Activated CD4-positive, CD25-positive, alpha-beta regulatory T cell treated with anti-CD3 and anti-CD28 coated beads, Interleukin-2, amount 50 U/mL, for 16 hours (primary cell): Measurements from ENCODE around the gene MATCAP1.

Source experiments
- DNase-seq: peaks from one replicate; pipeline ENCODE4 v3.0.0-alpha.2; 2020; ENCODE audit warnings: low read depth, low spot score

The MATCAP1 gene

GRCh38 chr16:67208154-67208896 lies 24.6 kb upstream of the MATCAP1 start:
- no peak for DNase-seq

DNA sequence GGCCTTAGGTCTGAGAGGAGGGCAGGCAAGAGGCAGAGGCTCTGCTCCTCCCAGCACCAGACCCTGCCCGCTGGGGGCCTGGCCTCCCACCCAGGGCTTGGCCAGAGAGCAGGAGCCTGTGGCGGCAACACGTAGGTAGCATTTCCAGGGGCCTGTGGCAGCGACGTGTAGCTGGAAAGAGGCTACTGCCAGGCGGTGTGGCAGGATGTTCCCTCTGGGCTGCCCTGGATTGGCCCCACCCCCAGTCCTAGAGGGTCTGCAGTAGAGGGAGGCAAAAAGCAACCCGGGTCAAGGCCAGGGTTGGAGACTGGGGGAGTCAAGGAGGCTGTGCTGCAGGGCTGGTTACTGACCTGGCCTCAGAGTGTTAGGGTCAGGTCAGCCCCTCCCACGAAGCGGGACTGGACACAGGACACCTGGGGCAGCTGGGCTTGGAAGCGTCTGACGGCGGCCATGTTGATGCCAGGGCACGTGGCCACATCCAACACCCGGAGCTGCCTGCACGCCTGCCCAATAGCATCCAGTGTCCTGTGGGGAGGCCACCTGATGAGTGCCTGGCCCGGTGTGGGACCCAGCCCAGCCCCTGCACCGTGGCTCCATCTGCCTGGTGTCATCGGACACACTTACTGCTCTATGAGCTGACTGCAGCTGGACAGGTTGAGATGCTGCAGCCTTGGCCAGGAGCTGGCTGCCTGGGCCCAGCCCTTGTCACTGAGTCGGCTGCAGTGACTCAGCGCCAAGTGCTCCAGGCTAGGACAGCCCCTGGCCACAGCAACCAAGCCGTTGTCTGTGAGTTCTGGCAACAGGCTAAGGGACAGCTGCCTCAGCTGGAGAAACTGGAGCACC lies 23.7 kb upstream of the MATCAP1 start:
- DNase-seq, result no peak

GRCh38 chr16:67206838-67207248 lies 23.1 kb upstream of the MATCAP1 start:
- no peak for DNase-seq

DNA sequence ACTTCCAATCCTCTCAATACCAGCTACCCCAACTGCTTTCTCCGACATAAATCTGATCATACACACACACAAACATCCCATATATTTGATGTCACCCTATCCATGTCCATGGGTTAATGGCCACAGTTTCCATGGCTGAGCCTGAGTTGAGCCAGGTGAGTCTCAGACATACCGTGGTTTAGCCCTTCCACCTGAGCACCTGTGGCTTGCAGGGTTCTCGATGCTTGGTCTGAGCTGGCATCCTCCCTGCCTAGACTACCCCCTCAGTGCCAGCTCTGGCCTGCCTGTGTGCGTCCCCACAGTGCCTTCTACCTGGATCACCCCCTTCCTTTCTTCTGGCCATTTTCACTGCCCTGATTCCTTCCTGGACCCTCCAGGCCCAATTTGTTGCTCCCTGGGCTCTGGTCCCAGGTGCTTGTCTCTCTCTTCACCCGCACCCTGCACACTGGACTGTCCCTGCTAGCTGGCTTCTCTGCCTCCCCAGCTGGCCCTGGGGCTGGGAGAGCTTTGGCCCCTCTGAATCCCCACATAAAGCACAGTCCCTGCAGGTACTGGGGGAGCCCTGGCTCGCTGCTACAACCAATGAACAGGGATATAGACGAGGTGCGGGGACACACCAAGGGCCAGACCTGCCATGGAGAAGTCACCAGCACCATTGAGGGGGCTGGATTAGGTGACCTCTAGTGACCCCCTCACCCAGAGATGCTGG lies 22.5 kb upstream of the MATCAP1 start:
- DNase-seq, result no peak

DNA sequence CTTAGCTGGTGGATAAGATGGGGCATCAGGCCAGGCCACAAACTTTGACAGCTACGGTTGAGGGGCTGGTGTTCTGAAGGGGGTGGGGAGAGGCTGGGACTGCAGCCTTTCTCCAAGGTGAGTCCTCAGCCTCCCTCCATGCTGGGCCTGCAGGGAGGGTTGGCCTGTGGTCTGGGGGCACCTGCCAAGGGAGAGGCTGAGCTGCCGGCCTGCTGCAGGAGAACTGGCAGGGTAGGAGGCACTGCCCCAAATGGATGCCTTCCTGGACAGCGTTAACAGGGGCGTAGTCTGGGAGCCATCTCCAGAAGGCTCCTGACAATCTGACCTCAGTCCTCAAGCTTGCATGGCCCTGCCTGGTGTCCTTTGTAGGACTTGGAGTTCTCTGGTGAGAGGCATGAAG lies 20.3 kb upstream of the MATCAP1 start:
- no peak for DNase-seq

DNA sequence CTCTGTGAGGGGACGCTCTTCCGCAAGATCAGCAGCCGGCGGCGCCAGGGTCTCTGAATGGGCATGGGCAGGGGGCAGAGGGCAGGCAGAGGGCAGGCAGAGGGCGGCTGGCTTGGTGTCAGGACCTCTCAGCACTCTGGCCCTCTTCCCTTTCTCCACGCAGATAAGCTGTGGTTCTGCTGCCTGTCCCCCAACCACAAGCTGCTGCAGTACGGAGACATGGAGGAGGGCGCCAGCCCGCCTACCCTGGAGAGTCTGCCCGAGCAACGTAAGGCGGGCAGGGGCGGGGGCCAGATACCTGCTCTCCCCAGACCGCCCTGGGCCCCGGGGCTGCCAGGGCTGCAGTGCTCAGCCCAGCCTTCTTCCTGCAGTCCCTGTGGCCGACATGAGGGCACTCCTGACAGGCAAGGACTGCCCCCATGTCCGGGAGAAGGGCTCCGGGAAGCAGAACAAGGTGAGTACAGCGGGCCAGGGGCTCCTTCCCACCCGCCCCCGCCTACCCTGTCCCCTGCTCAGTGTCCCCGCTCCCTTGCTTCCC lies 19.3 kb upstream of the MATCAP1 start:
- DNase-seq, result no peak

DNA sequence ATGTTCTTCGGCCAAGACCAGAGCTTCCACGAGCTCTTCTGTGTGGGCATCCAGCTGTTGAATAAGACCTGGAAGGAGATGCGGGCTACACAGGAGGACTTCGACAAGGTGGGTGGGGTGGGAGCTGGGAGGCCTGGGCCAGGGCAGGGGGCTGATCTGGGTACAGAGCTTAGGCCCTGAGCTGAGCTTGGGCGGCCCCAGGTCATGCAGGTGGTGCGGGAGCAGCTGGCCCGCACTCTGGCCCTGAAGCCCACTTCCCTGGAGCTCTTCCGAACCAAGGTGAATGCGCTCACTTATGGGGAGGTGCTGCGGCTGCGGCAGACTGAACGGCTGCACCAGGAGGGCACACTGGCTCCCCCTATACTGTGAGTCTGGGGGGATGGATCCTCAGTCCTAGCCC lies 18.7 kb upstream of the MATCAP1 start:
- no peak for DNase-seq

- no peak for DNase-seq
Measured at GRCh38 chr16:67201411-67202345, 17.9 kb upstream of the MATCAP1 start.

DNA sequence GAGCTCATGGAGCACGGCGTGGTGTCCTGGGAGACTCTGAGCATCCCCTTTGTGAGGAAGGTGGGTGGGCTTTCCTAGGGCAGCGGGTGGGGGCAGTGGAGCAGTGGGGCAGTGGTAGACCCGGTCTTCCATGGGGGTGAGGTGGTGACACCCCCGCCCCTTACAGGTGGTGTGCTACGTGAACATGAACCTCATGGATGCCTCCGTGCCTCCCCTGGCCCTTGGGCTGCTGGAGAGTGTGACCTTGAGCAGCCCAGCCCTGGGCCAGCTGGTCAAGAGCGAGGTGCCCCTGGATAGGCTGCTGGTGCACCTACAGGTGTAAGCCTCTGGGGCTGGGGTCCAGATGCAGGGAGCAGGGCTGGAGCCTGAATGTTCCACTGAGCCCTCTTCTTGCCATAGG lies 16.7 kb upstream of the MATCAP1 start:
- no peak for DNase-seq

DNA sequence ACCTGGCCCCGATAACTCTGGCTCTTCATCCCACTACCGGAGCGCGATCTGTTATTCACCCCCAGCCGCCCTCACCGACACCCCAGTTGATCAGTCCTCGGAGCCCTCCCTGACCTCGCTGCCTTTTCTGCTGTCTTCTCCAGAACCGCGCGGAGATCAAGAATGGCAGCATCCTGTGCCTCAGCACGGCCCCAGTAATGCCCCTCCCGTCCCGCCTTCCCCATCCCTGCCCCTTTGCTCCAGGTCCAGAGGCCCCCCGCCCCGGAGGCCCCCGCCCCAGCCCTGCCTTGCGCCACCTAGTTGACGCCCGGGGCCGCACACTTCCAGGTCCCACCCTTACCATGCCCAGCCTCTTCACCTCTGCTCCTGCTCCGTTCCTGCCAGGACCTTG lies 16.0 kb upstream of the MATCAP1 start:
- DNase-seq, result no peak

DNA sequence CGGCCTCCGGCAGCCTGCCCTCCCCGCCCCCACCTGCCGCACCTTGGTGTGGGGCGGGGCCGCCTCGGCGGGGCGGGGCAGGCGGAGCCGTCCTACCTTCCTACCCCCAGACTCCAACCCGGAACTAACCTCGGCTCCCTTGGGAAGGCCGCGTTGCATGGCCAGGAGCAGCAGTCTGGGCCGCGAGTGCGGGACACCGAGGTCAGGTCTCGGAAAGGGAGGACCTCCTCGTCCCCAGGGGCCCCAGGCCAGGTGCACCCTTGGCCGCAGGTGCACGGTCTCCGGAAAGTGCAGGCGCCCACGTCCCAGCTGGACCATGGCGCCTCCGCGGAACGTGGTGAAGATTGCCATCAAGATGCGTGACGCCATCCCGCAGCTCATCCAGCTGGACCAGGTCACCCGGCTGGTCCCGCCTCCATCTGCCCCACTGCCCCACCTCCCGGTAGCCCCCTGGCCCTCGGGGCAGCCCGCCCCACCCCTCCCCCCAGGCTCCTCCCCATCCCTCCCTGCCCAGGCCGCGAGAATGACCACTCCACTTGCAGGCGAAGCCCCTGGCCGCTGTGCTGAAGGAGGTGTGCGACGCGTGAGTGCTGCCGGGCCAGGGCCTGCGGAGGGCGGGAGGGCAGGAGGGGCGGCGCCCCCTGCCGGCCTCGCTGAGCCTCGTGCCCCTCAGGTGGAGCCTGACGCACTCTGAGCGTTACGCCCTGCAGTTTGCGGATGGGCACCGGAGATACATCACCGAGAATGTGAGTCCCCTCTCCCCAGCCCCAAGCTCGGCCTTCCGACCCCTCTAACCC lies 15.4 kb upstream of the MATCAP1 start, which contains the start of gene ELMO3:
ELMO3 (plus strand) TSS at position 121 of the 797 bp plus-strand sequence; CDS start at position 317, 196 bp downstream.
- DNase-seq, result no peak

DNA sequence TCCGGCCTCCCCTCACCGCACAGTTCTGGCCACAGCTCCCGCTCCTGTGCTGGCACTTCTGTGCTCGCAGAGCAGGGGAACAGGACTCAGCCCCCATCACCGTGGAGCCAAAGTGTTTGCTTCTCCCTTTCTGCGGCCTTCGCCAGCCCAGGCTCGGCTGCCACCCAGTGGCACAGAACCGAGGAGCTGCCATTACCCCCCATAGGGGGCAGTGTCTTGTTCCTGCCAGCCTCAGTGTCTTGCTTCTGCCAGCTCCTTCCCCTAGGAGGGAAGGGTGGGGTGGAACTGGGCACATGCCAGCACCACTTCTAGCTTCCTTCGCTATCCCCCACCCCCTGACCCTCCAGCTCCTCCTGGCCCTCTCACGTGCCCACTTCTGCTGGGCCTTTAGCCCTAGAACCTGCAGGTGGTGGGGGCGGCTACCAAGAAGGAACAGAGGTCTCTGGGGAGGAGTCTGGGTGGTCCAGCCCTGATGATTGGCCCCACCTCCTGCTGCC lies 14.5 kb upstream of the MATCAP1 start:
- no peak for DNase-seq

- DNase-seq, result no peak
Measured at GRCh38 chr16:67197704-67198103, 13.9 kb upstream of the MATCAP1 start.

GRCh38 chr16:67196881-67197280 lies 13.1 kb upstream of the MATCAP1 start:
- no peak for DNase-seq

DNA sequence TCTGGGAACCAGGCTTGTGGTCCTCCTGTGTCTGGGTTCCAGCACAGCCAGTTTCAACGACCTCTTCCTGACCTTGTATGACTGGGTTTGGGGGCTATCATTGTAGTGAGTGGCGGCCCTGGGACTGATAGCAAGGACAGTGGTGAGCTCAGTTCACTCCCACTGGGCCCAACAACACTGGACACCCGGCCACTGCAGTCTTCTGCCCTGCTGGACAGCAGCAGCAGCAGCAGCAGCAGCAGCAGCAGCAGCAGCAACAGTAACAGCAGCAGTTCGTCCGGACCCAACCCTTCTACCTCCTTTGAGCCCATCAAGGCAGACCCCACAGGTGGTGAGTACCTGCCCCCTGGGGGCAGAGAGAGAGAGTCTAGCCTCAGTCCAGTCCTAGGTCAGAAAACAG lies 11.9 kb upstream of the MATCAP1 start:
- no peak for DNase-seq

DNA sequence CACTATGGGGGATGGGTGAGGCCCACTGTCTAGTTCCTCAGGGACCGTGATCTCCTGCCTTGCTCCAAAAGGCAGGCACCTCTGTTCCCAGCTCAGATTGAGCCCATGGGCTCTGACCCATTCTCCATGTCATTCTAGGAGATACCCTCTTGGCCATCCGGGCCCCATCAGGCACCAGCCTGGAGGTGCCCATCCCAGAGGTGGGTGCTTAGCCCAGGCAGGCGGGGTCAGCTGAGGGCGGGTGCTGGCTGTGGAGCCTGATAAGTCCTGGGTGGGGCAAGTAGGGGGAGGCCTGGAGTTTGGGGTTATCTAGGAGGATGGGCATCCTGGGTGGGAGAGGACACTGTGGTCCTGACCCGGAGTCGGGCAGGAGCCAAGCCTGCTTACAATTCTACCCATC lies 10.5 kb upstream of the MATCAP1 start:
- no peak for DNase-seq

GRCh38 chr16:67193536-67193935 lies 9.8 kb upstream of the MATCAP1 start:
- no peak for DNase-seq

DNA sequence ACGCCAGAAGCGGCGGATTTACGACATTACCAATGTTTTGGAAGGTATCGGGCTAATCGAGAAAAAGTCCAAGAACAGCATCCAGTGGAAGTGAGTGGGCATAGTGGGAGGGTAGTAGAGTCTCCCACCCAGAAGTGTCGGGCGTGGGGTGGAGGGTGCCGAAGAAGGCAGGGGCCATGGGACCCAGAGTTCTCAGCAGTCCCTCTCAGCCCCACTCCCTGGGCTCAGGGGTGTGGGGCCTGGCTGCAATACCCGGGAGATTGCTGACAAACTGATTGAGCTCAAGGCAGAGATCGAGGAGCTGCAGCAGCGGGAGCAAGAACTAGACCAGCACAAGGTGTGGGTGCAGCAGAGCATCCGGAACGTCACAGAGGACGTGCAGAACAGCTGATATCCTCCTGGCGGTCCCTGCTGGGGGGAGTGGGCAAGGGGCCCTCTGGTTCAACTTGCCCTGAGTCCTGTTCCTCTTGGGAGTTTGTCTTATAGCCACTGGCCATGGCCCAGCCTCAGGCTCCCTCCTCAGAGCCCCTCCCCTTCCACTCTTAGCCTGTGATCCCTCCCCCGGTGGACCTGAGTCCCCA lies 9.1 kb upstream of the MATCAP1 start:
- DNase-seq, result no peak

DNA sequence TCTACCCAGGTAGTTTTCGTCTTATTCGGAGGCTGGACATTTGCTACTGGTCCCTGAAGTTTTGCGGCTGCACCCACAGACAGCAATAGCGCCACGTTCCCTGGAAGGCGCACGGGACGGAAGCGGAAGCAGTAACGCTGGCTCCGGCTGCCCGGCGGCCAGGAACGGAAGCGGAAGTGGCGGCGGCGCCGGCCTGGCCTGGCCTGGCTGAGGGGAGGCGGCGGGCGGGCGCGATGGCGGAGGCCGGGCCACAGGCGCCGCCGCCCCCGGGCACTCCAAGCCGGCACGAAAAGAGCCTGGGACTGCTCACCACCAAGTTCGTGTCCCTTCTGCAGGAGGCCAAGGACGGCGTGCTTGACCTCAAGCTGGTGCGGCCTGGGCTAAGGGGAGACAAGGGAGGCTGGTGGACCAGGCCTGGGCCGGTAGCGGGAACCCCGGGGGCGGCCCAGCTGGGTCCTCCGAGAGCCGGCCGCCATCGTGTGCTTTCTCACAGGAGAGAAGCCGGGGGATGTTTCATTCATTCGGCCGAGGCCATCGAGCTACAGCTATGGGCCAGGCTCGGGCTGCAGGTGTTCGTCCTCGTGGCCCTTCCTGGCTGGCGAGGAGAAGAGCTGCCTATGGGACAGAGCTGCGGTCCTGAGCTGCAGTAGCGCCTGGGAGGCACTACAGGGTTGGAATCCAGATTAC lies 8.4 kb upstream of the MATCAP1 start, which contains the start of gene E2F4:
E2F4 (plus strand) TSS at position 161 of the 687 bp plus-strand sequence; CDS start at position 234, 73 bp downstream.
- DNase-seq, result peak; percentile 75
